Mesendoderm (in vitro differentiated cells): ENCODE data around the gene RPL36AL.
A peak's percentile ranks its signal among the peaks of the same experiment; 100 is the strongest.
"Not testable (repeated sequence)": the region's sequence is repeated elsewhere in the genome, so short reads cannot be mapped to it uniquely, and the experiment has no call there.

ENCODE experiments used
- DNase-seq: peaks from one replicate; pipeline ENCODE4 v3.0.0; 2013
- H2AK5ac ChIP-seq: 2 replicates; pipeline ENCODE4 v1.6.1; 2013; ENCODE audit warnings: low read length, inconsistent platforms
- H2BK120ac ChIP-seq: 2 replicates; pipeline ENCODE4 v1.6.1; 2013; ENCODE audit warnings: low read depth, mild to moderate bottlenecking, low read length, moderate library complexity, mixed read lengths
- H2BK15ac ChIP-seq: replicated peaks from 2 replicates; pipeline ENCODE4 v1.6.1; 2013; ENCODE audit warnings: low read depth, mild to moderate bottlenecking, moderate library complexity
- H2BK5ac ChIP-seq: 2 replicates; pipeline ENCODE4 v1.6.1; 2013; ENCODE audit warnings: low read length, inconsistent platforms
- H3K18ac ChIP-seq: 2 replicates; pipeline ENCODE4 v1.6.1; 2013; ENCODE audit warnings: mild to moderate bottlenecking, low read length, mixed read lengths
- H3K23ac ChIP-seq: one replicate; pipeline ENCODE4 v1.6.1; 2013; ENCODE audit warnings: low read length
- H3K27ac ChIP-seq: 2 replicates; pipeline ENCODE4 v1.5.1; 2013; ENCODE audit warnings: low read depth, mild to moderate bottlenecking, inconsistent platforms, low read length, moderate library complexity
- H3K27me3 ChIP-seq: 2 replicates; pipeline ENCODE4 v1.6.1; 2013; ENCODE audit warnings: low read length, control low read depth, mild to moderate bottlenecking, inconsistent platforms; ENCODE audit not compliant: insufficient read depth, poor library complexity
- H3K36me3 ChIP-seq: 2 replicates; pipeline ENCODE4 v1.6.1; 2013; ENCODE audit warnings: low read length, inconsistent platforms; ENCODE audit not compliant: control insufficient read depth, insufficient read depth
- H3K4ac ChIP-seq: one replicate; pipeline ENCODE4 v1.6.1; 2013; ENCODE audit warnings: low read depth, mild to moderate bottlenecking, low read length, moderate library complexity
- H3K4me1 ChIP-seq: 2 replicates; pipeline ENCODE4 v1.6.1; 2013; ENCODE audit warnings: low read depth, low read length, inconsistent platforms; ENCODE audit not compliant: control insufficient read depth
- H3K4me2 ChIP-seq: 2 replicates; pipeline ENCODE4 v1.6.1; 2013; ENCODE audit warnings: low read length
- H3K4me3 ChIP-seq: 2 replicates; pipeline ENCODE4 v1.5.1; 2013; ENCODE audit warnings: mild to moderate bottlenecking, low read length
- H3K56ac ChIP-seq: one replicate; pipeline ENCODE4 v1.6.1; 2013; ENCODE audit warnings: low read length
- H3K79me1 ChIP-seq: 2 replicates; pipeline ENCODE4 v1.6.1; 2013; ENCODE audit warnings: low read length, inconsistent platforms
- H3K79me2 ChIP-seq: 2 replicates; pipeline ENCODE4 v1.6.1; 2013; ENCODE audit warnings: mild to moderate bottlenecking, low read length; ENCODE audit not compliant: control insufficient read depth, insufficient read depth
- H3K9ac ChIP-seq: 2 replicates; pipeline ENCODE4 v1.6.1; 2013; ENCODE audit warnings: low read length, inconsistent platforms
- H4K5ac ChIP-seq: one replicate; pipeline ENCODE4 v1.6.1; 2013; ENCODE audit warnings: low read length
- H4K8ac ChIP-seq: one replicate; pipeline ENCODE4 v1.6.1; 2013; ENCODE audit warnings: low read depth, mild to moderate bottlenecking, control low read depth, low read length, moderate library complexity
- WGBS: extraction: QIAGEN DNeasy Blood & Tissue Kit; methylation state at CpG from one replicate; pipeline ENCODE4 v1.1.7; 2013; ENCODE audit warnings: low lambda C conversion rate, missing lambda C conversion rate; ENCODE audit not compliant: insufficient coverage; ENCODE audit errors: extremely low coverage; 5-methylcytosine and 5-hydroxymethylcytosine counted together

The RPL36AL gene

DNA sequence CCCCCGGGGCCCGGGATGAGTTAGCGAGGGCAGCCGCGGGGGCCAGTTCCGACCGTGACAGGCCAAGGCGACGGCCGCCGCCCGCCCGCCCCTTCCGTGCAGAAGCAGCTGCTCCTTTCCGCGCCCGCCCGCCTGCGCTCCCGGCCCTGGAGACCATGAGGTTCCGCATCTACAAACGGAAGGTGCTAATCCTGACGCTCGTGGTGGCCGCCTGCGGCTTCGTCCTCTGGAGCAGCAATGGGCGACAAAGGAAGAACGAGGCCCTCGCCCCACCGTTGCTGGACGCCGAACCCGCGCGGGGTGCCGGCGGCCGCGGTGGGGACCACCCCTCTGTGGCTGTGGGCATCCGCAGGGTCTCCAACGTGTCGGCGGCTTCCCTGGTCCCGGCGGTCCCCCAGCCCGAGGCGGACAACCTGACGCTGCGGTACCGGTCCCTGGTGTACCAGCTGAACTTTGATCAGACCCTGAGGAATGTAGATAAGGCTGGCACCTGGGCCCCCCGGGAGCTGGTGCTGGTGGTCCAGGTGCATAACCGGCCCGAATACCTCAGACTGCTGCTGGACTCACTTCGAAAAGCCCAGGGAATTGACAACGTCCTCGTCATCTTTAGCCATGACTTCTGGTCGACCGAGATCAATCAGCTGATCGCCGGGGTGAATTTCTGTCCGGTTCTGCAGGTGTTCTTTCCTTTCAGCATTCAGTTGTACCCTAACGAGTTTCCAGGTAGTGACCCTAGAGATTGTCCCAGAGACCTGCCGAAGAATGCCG is 872 bp upstream of the RPL36AL start:
- H3K79me2 ChIP-seq: peaks cover 31% of the 10 kb centered on the region
- H3K27me3 ChIP-seq: no peaks in the 10 kb centered on the region
- H2BK5ac ChIP-seq: no peak overlapping the region
- H3K23ac ChIP-seq: peak overlapping the region; percentile 100
- no peak overlapping the region for H2BK120ac ChIP-seq
- H3K79me1 ChIP-seq: peaks cover 9% of the 10 kb centered on the region
- peak; percentile 87 for DNase-seq
- peaks cover 2% of the 10 kb centered on the region for H3K36me3 ChIP-seq
- peak overlapping the region; percentile 95 for H3K56ac ChIP-seq
- H2BK15ac ChIP-seq: no peak overlapping the region
- peak overlapping the region; percentile 50 for H3K4me2 ChIP-seq
- peak overlapping the region; percentile 91 for H3K9ac ChIP-seq
- H3K4me1 ChIP-seq: peaks cover 3% of the 10 kb centered on the region
- peak overlapping the region; percentile 44 for H3K4ac ChIP-seq
- no peak overlapping the region for H4K8ac ChIP-seq
- H3K27ac ChIP-seq: peak overlapping the region; percentile 70
- no CpG with 5 or more reads among the region's 65 CpGs for WGBS
- H3K4me3 ChIP-seq: peak overlapping the region; percentile 90
- H2AK5ac ChIP-seq: no peak overlapping the region
- peak overlapping the region; percentile 12 for H3K18ac ChIP-seq
- no peak overlapping the region for H4K5ac ChIP-seq

DNA sequence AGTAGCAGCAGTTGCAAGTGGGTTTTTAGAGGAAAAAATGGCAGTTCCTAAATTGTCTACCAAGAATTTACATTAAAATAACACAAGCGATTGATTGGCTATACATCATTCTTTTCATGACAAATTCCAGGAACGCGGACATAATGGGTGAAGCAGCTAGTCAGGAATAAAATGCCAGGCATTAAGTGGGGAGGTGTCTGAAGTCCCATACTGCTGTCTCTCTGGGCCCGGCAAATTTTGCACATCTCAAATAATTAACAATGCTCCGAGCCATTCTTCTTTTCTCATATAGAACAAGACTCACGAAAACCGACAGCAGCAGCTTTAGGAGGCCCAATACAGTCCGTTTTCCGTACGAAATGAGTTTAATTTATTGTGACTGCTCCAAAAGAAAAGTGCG is 696 bp downstream of the RPL36AL start:
- H3K79me1 ChIP-seq: peaks cover 9% of the 10 kb centered on the region
- no peak overlapping the region for H2AK5ac ChIP-seq
- no peak overlapping the region for H2BK120ac ChIP-seq
- no peak for DNase-seq
- H3K79me2 ChIP-seq: peaks cover 31% of the 10 kb centered on the region
- H3K4ac ChIP-seq: peak overlapping the region; percentile 82
- H4K5ac ChIP-seq: no peak overlapping the region
- H3K56ac ChIP-seq: peak overlapping the region; percentile 94
- peak overlapping the region; percentile 47 for H3K18ac ChIP-seq
- H3K27ac ChIP-seq: peak overlapping the region; percentile 82
- H3K4me3 ChIP-seq: peak overlapping the region; percentile 64
- peak overlapping the region; percentile 48 for H3K4me2 ChIP-seq
- peaks cover 3% of the 10 kb centered on the region for H3K4me1 ChIP-seq
- WGBS: no CpG with 5 or more reads among the region's 11 CpGs
- H2BK15ac ChIP-seq: no peak overlapping the region
- H2BK5ac ChIP-seq: no peak overlapping the region
- no peaks in the 10 kb centered on the region for H3K27me3 ChIP-seq
- peak overlapping the region; percentile 83 for H3K9ac ChIP-seq
- H3K36me3 ChIP-seq: peaks cover 3% of the 10 kb centered on the region
- H3K23ac ChIP-seq: no peak overlapping the region
- H4K8ac ChIP-seq: no peak overlapping the region

DNA sequence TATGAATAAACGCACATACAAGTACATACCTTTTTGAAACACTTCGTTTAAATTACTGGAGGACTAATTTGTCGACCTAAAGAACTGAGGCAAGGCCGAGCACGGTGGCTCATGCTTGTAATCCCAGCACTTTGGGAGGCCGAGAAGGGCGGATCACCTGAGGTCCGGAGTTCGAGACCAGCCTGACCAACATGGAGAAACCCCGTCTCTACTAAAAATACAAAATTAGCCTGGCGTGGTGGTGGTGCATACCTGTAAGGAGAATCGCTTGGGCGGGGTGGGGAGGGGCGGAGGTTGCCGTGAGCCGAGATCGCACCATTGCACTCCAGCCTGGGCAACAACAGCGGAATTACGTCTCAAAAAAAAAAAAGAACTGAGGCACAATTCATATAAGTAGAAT is 1.2 kb downstream of the RPL36AL start:
- Histone ChIP-seq H3K4me3 (peak overlapping the region; percentile 64), H3K79me2 (peaks cover 31% of the 10 kb centered on the region), H3K9ac (peak overlapping the region; percentile 83), H3K56ac (peak overlapping the region; percentile 75), H3K4me2 (peak overlapping the region; percentile 48)
- WGBS: 100% methylated on average over 1 of the region's 19 CpGs
- H2AK5ac ChIP-seq, H3K4ac ChIP-seq, H3K4me1 ChIP-seq, H2BK15ac ChIP-seq, H3K36me3 ChIP-seq, H2BK120ac ChIP-seq, H3K27ac ChIP-seq, DNase-seq, H4K5ac ChIP-seq, H4K8ac ChIP-seq, H3K18ac ChIP-seq, H3K27me3 ChIP-seq, H2BK5ac ChIP-seq, H3K79me1 ChIP-seq, H3K23ac ChIP-seq: not testable (repeated sequence)

DNA sequence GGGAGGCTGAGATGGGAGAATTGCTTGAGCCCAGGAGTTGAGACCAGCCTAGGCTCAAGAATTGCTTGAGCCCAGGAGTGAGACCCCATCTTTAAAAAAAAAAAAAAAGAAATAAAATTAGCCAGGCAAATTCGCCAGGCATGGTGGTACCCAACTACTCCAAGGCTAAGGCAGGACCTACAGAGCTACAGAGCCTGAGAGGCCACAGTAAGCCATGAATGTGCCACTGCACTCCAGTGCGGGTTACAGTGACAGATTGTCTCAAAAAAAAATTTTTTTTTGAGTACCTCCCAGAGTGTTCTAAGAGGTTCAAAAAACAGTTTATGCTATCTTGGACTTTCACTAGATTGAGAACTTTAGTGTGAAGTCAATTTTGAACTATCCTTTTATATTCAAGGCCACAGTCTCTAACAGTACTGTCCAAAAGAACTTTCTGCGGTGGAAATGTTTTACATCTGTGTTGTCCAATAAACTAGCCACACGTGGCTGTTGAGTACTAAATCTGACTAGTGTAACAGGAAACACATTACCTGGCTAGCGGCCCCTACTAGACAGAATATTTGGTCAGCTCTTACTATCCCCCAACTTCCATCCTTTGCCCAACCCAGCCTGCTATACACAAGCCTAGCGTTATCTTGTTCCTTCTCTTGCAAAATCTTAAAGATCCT is 2.4 kb downstream of the RPL36AL start:
- Histone ChIP-seq H3K23ac (peak overlapping the region; percentile 80), H3K27me3 (no peaks in the 10 kb centered on the region), H2BK5ac (no peak overlapping the region), H3K56ac (peak overlapping the region; percentile 15), H4K8ac (peak overlapping the region; percentile 77), H2AK5ac (no peak overlapping the region), H3K9ac (no peak overlapping the region), H3K79me2 (peaks cover 31% of the 10 kb centered on the region), H2BK15ac (no peak overlapping the region), H2BK120ac (no peak overlapping the region), H3K4me1 (peaks cover 3% of the 10 kb centered on the region), H3K18ac (no peak overlapping the region), H3K4me3 (no peak overlapping the region), H3K79me1 (peaks cover 9% of the 10 kb centered on the region), H3K36me3 (peaks cover 3% of the 10 kb centered on the region), H3K4me2 (no peak overlapping the region), H3K4ac (no peak overlapping the region), H4K5ac (no peak overlapping the region), H3K27ac (no peak overlapping the region)
- no peak for DNase-seq
- WGBS: no CpG with 5 or more reads among the region's 6 CpGs

DNA sequence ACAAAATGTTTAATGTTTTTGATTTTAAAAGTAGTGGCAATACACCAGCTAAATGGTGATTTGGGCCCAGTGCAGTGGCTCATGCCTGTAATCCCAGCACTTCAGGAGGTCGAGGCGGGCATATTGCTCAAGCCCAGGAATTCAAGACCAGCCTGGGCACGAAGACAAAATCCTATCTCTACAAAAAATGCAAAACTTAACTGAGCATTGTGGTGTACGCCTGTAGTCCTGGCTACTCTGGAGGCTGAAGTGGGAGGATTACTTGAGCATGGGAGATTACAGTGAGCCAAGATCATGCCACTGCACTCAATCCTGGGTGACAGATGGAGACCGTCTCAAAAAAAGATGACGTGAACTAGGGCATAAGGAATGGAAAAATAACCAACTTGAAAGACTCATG is 4.7 kb downstream of the RPL36AL start:
- DNase-seq: no peak

More for the DNA sequence above, 4.7 kb downstream of the RPL36AL start:
- no peak overlapping the region for H4K5ac ChIP-seq
- no peak overlapping the region for H4K8ac ChIP-seq
- no peak overlapping the region for H3K9ac ChIP-seq
- no peak overlapping the region for H3K4ac ChIP-seq
- no peaks in the 10 kb centered on the region for H3K4me1 ChIP-seq
- no peaks in the 10 kb centered on the region for H3K27me3 ChIP-seq
- no peak overlapping the region for H3K23ac ChIP-seq
- no peak overlapping the region for H3K4me3 ChIP-seq
- H3K36me3 ChIP-seq: peaks cover 3% of the 10 kb centered on the region
- no peak overlapping the region for H3K56ac ChIP-seq
- H2AK5ac ChIP-seq: no peak overlapping the region
- H3K4me2 ChIP-seq: no peak overlapping the region
- no peak overlapping the region for H2BK15ac ChIP-seq
- no peak overlapping the region for H3K27ac ChIP-seq
- H2BK120ac ChIP-seq: no peak overlapping the region
- peaks cover 18% of the 10 kb centered on the region for H3K79me2 ChIP-seq
- no peak overlapping the region for H2BK5ac ChIP-seq
- WGBS: no CpG with 5 or more reads among the region's 6 CpGs
- peaks cover 2% of the 10 kb centered on the region for H3K79me1 ChIP-seq
- no peak overlapping the region for H3K18ac ChIP-seq
